Stimulated activated CD8-positive, alpha-beta memory T cell treated with anti-CD3 and anti-CD28 coated beads, Interleukin-12 subunit alpha, Interleukin-12 subunit beta, amount 100 ng/mL, for 24 hours (primary cell): ENCODE data around the gene TCEA2.

Source experiments
- DNase-seq: peaks from one replicate; pipeline ENCODE4 v3.0.0-alpha.2; 2020; ENCODE audit errors: extremely low read depth

TCEA2 gene

GRCh38 chr20:64049060-64049877 lies 13.7 kb upstream of the TCEA2 start, which contains the start of gene SOX18:
SOX18 (minus strand) TSS chr20:64049639; CDS start chr20:64049516, 123 bp downstream.
- no peak for DNase-seq

DNA sequence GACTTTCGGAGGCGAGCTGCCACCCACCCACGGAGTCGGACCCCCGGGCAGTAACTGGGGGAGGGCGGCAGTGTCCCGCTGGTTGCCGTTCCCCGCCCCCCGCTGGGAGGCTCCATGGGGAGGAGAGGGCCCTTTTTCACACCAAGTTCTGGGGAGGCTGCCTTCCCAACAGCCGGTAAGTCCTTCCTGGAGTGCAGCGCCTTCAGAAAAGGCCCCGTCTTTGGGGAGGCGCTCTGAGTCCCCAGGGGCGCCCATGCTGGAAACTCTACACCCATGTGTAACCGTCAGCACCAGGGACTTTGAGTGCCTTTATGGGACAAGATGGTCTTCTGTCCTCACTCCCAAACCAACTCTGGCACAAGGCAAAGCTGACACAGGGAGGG lies 13.1 kb upstream of the TCEA2 start:
- DNase-seq, result no peak

DNA sequence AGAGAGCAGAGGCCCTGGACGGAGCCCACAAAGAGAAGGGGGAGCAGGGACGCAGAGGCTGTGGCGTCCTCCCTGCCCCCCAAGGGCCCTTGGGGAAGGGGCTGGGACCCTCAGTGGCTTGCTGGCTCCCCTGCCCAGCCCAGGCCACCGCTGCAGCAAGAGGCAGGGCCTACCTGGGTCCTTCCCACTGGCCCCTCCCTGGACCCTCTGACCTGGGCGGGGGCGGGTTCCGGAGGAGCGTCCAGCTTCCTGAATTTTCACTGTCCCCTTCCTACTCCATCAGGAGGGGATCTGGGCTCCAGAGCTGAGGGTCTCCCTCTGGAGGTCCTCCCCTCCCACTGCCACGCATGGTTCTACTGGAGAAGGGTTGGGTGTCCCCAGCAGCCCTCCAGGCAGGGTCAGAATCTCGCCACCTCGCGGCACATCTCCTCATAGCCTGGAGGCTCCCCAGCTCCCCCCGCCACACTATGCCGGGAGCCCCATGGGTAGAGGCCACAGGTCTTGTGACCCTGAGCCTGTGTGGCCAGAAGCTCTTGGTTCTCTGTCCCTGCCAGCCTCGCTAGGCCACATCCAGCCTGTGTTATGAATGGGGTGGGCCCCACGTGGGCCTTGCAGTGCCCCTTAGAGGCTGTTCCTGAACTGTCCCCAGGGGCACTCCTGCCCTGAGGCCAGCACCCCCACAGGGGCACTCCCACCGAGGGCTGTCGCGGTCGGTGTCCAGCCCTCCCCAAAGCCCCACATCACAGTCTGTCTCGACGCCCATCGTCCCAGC lies 12.6 kb upstream of the TCEA2 start:
- DNase-seq, result no peak

DNA sequence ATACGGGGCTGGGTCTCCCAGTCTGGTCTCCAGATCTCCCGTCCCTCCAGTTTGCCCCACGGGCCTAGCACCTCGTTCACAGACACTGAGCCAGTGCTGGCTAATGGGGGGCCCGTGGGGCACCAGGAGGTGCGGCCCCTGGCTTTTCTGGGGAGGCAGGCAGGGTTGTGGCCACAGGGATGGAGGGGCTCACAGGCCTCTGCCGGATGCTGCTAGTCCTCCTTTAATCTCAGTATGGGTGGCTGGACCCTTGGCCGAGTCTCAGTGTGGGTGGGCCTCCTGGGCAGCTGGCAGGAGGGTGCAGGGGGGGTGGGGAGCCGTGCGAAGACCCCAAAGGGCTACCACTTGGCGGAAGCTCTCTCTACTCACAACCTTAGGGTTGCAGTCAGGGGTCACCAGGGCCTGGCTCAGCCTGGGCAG lies 12.0 kb upstream of the TCEA2 start:
- no peak for DNase-seq

DNA sequence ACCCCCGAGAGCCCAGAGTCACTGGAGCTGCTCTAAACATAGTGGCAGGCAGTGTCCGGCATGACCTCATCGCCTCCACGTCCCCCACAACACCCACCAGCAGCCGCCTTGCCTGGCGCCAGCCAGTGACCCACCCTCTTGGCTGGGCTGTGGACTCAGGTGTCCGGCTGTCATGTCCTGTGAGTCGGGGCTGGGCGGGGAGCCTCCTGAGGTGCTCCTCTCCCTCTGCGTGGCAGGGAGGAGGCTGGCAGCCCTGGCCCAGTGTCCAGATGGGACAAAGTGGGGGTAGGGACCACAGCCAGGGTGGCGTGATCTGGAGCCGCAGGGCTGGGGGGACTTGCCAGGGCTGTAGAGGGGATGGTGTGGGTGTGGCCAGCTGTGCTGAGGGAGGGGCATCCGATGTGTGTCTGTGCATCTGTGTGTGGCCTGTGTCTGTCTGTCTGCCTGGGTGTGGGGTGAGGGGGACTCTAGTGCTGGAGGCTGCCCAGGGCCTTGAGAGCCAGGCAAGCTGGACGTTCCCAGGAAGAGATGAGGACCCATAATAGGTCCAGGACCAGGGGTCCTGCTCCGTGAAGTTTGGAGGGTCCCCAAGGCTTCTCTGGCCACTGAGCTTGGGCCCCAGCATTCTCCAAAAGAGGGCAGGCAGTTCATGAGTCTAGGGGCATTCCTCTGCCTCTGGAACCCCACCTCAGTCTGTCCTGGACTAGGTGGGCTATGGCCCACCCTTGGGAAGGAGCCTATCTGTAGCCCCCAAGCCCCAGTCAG lies 11.3 kb upstream of the TCEA2 start:
- DNase-seq, result no peak

GRCh38 chr20:64052326-64052722 lies 10.7 kb upstream of the TCEA2 start:
- no peak for DNase-seq

DNA sequence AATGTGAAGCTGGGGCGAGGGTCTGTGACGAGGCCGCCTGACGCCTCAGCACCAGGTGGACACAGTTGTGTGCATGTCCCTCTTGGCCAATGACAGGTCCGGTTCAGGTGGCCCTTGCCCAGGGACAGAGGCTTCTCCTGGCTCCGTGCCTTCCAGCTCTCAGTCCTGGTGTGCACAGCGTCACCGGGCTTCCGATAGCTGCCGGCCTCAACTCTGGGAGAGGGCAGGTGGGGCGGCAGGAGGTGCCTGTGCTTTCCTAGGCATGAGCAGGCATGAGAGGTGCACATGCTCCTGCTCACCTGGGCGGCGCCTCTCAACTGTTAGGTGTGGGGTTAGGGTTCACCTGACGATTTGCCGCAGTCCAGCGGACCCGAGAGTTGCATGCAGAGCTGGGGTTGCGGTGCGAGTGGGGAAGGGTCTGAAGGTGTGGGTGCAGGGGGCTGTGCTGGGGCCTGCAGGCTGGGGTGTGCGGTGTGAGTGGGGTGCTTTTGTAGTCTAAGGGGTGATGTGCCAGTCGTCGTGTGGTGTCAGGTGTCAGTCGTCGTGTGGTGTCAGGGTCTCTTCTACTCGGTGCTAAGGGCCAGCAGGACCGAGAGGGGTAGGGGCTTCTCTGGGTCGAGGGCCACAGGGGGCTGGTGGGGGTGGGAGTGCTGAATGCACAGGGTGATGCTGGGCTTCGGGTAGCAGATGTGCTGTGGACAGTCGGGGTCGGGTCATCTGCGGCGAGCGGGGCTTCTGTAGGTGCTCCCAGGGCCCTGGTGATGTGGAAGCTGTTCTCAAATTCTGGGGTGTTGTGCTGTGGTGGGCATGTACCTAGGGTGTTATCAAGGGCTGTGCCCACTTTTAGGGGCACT lies 9.8 kb upstream of the TCEA2 start:
- DNase-seq, result no peak

DNA sequence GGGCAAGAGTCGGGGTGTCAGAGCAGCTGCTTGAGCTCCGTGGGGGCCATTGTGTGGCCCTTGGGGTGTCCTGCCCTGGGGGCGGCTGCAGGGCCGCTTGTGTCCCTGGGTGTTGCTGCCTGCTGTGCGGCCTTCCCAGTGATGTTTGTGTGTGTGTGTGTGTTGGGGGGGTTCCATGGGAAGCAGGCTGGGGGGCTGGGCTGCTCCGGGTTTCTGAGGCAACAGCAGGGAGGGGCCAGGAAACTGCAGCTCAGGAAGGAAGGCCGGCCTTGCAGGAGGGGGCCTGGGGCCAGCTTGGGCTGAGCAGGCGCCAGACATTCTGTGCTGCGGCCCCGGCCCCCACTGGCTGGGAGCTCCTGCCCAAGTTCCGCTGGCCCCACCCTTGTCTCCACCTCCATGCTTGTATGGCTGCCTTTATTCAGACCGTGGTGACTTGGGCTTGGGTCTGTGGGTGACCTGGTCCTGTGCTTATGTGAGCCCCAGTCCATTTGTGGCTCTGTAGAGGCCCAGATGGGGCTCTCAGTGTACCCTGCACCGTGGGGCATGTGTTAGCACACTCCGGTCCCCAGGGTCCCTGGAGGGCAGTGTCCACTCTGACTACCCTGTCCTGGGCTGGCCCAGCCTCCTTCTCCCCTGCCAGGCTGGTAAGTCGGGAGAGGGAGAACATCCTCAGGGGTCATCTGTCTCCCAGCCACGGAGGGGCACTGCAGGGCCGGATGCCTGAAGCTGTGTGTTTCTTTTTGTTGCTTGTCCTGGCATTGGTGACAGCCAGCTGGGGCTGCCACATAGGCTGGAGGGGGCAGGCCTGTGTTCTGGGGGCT lies 8.9 kb upstream of the TCEA2 start:
- DNase-seq, result no peak

- DNase-seq, result no peak
These were observed 7.6 kb upstream of the TCEA2 start for GRCh38 chr20:64055396-64055892.

DNA sequence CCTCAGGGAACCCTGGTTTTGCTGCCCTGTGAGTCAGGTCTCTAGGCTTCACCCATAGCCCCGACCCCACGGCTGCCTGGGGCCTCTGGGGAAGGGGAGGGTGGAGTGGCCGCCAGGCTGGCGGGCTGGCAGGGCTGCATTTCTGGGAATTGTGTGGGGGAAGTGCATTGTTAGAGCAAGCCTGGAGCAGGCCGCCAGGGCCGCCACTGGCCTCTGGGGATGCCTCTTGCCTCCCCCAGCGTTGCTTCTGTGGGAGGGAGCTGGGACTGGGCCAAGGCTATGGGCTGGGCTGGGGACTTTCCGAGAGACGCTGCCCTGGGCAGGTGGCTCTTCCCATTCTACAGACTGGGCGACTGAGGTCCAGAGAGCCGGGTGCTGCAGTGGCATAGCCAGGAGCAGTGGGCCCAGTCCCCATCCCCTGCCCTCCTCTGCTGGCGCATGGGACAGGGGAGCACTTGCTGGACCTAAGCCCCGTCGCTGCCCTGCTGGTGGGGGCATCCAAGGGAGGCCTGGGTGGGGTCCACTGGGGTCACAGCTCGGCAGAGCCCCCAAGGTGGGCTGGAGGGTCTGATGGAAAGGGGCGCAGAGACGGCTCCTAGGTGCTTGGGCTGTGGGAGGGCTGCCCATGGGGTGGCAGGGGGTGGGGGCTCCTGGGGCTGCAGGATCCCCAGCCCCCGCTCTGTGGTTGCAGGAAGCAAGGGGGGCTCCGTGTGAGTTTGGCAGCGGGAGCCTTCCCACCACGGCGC lies 6.9 kb upstream of the TCEA2 start:
- DNase-seq, result no peak

DNA sequence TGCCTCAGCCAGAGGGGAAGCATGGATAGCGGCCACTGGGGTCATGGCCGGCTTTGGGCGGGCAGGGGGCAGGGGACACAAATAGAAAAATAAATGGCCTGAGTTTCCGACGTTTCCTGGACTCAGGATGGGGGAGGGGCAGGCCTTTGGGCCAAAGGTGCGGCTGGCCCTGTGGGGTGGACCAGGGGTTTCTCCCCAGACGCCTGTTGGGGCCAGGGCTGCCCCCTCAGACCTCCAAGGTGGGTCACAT lies 6.4 kb upstream of the TCEA2 start:
- DNase-seq, result no peak

DNA sequence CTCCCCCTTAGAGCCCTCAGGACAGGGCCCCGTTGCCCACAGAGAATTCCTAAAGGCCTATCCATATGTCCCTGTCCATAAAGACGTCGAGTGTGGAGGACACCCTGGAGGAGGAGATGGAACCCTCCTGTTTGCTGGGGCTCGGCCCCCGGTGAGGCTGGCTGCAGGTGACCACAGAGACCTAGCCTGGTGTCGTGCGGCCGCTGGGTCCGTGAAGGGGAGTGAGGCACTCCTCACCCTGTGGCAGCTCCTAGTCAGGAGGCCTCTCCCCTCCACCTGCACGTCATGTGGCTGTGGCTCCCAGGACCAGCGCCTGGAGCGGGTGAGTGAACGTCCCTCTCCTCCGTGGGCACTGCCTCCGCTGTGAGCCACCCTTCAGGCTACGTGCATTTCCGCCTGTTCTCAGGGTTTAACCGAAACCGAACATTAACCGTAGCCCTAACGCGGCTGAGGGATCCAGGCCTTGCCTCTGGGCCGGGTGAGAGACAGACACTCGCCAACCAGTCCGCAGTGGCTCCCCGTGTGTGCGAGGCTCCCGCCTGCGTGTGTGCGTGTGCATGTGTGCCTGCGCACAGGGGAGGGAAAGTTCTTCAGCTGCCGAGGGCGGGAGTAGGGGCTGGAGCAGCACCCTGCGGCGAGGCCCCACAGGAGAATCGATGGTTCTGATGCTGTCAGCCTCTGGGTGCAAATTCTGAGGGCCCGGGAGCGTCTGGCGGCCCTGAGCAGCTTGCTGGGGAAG lies 5.9 kb upstream of the TCEA2 start:
- DNase-seq, result no peak

DNA sequence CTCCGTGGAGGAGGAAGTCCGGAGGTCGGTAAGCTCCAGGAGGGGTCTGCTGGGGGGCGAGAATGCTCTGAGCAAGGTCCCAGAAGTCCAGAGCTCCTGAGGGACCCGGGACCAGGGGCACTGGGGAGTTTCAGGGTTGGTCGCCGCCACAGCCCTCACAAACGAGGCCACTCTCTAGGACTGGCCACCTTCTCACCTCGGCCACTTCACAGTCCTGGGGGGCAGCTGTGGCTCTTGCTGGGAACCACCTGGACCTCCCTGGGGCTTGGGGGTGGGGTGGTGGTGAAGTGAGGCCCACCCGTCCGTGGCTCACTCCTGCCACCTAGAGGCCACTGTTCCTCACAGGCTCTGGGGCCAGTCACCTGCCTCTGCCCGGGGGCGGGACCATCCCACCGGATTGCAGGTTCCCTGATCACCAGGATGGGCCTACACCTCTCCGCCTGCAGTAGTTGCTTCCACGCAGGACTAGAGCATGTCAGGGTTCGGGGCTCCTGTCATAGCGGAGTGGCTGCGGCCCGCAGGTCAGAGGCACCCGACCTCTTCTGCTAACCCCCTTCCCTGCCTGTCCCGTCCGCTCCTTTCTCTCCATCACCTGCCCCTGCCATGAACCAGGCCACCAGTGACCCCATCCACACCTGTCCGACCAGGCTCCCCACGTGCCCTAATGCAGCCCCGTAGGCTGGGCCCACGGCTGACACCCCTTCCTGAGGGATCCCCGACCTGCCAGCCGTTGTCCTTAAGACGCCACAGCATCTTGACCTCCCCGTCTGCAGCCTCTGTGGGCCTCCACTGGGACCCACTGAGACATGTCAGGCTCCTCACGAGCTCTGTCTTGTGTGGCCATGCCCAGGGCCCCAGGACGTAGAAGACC lies 5.1 kb upstream of the TCEA2 start:
- peak; percentile 63 for DNase-seq

GRCh38 chr20:64058536-64058935 lies 4.5 kb upstream of the TCEA2 start:
- no peak for DNase-seq

DNA sequence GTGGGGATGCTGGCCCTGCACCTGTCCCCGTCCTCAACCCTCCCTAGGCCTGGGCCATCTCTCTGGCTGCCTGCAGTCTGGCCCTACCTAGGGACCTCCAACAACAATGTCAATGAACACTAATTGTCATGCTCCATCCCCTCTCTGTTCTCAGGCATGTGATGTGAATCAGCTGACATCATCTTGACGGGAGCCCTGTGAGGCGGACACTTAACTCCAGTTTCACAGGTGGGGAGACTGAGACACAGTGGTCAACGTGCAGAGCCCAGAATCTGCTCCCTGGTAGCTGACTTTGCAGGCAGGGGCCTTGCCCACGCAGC lies 762 bp upstream of the TCEA2 start:
- no peak for DNase-seq

DNA sequence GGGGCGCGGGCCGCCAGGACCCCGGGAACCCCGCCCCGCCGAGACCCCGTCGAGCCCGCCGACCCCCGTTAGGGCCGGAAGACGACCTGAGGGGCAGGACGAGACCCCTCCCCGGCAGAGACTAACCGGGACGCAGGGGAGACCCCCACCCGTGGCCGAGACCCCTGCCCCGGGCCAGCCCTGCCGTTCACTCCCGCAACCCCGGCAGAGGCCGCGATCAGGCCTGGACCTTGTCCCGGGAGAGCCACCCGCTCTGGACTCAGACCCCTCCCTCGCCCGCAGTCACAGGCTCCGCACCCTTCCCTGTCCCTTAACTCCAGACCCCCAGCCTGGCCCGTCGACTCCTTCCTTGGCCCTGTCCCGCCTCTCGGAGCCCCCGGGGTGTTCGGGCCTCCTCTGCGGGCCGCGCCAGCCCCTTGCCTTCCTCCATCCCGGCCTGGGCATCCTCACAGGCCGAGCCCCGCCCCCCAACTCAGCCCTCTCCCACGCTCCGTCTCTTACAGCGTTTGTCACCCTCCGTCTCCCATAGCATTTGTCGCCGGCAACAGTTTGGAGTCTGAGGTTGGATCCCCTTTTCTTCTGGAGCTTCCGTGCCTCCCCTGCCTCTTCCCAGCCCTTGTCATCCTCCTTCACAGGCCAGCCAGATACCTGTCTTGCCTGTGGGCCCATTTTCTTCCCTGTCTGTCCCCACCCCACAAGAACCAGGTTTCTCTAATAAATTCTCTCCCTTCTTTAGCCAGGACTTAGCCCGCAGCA lies 569 bp downstream of the TCEA2 start:
- no peak for DNase-seq

- no peak for DNase-seq
These were observed 1.2 kb downstream of the TCEA2 start for GRCh38 chr20:64064145-64064698.
